NCI-H69 (cell line): ENCODE results near the gene PAPPA2.
"Not testable (repeated sequence)": the region's sequence is repeated elsewhere in the genome, so short reads cannot be mapped to it uniquely, and the experiment has no call there.

Source experiments
- DNase-seq: peaks from one replicate; lab custom pipeline; 2025; lab: John Stamatoyannopoulos, UW

The PAPPA2 gene

DNA sequence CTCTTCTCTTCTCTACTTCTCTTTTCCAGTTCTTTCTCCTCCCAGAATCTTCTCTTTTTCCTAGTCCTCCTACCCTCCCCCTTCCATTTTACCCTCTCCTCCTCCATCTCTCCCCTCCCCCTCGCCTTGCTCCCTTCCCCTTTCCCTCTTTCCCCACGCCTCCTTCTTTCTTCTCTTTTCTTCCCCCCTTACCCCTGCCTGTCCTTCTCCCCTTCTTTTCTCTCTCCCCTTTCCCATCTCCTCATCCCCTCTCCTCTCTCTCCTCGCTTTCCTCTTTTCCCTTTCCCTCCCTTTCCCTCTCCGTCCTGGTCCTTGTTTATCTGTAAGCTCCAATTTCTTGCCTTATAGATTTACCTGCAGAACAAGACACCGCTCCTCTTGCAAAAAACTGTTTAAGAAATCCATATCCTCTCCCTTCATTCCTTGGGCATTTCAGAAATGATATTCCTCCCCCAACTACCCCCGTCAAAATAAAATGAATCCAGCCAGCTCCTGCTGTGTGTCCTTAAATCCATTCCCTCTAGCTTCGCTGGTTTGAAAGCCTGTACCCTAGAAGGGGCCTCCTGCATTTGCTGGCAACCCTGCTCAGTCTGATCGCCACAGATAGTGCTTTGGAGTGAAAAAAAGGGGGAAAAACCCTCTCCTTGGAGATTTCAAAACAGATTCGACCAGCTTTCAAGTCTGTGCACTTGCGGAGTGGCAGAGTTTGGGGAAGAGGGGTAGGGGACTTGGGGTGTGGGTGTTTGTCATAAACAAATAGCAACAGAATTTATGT is 89.4 kb downstream of the PAPPA2 start:
- DNase-seq: no peak

DNA sequence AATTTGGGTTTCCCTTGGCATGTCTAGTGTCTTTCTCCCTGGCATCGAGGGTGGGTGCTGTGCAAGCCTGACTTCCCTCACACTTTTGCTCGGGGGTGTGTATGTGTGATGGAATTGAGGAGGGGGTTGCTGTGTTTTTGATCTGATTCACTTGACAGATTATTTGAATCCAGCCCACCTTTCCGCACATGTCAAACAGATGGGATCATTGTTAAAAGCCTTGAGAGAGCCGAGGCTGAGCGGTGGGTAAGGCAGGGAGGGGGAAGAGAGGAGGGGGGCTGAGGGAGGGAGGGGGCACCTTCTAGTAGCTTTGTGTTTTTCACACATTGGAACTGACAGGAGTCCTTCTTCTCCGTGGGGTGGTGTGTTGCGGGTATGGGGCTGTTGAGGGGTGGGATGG is 90.0 kb downstream of the PAPPA2 start:
- no peak for DNase-seq

DNA sequence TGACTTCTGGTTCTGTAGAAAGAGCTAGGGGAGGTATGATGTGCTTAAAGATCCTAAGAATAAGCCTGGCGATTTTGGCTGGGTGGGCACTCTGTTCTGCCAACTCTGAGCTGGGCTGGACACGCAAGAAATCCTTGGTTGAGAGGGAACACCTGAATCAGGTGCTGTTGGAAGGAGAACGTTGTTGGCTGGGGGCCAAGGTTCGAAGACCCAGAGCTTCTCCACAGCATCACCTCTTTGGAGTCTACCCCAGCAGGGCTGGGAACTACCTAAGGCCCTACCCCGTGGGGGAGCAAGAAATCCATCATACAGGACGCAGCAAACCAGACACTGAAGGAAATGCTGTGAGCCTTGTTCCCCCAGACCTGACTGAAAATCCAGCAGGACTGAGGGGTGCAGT is 93.3 kb downstream of the PAPPA2 start:
- DNase-seq: no peak

DNA sequence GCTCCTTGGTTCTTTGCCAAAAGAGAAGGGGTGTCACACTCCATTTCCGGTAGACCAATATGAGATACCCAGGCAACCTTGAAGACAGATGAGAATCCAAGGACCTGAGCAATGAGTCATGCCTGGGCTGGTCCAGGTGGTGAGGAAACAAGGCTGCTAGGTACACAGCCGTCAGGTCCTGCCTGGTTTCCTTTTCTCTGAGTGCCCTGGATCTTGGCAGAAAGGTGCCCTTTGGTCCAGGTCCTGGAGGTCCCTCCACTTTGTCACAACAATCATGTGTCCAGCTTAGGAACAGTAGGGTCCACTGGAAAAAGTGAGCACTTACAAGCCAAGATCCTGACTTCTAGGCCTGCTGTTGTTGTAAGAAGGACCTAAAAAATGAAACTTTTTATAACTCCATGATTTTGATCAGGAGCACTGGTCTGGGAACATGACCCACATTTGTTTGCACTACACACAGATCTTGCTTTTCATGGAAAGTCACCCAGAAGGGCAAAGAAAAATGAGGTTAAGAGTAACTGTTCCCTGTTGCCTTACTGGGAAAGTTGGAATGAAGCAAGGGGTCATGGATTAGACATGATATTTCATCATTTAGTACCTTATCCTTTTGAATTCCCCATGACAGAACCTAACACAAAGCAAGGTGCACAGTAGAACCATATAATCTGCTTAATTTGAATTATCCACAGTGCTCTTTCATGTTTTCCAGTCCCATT is 94.7 kb downstream of the PAPPA2 start:
- no peak for DNase-seq

DNA sequence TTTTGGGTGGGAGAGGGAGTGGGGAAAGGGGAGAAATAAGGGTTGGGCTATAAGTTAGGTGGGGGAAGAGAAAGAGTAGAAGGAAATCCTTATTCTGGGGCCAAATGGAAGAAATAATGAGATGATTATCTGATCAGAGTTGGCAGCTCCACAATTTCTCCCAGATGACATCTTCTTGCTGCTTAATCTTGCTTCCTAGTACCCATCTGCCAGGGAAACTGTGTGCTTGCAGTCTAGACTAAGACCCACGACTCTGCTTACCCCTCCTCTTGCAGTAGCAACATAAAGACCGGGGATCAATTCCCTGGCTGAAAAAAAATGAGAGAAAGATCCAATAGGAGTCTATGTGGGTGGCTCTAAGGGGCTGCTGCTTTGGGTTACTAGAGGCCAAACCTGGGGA is 95.6 kb downstream of the PAPPA2 start:
- DNase-seq: no peak

GRCh38 chr1:176559474-176559873 is 96.5 kb downstream of the PAPPA2 start:
- DNase-seq: no peak

- DNase-seq: peak; percentile 57
These were observed 96.9 kb downstream of the PAPPA2 start for GRCh38 chr1:176559878-176560277.

- no peak for DNase-seq
These were observed 97.7 kb downstream of the PAPPA2 start for GRCh38 chr1:176560681-176561080.

GRCh38 chr1:176561761-176562160 is 98.8 kb downstream of the PAPPA2 start:
- not testable (repeated sequence) for DNase-seq

- no peak for DNase-seq
These were observed 103.3 kb downstream of the PAPPA2 start for GRCh38 chr1:176566004-176566975.

GRCh38 chr1:176567190-176567794 is 104.3 kb downstream of the PAPPA2 start:
- DNase-seq: no peak

DNA sequence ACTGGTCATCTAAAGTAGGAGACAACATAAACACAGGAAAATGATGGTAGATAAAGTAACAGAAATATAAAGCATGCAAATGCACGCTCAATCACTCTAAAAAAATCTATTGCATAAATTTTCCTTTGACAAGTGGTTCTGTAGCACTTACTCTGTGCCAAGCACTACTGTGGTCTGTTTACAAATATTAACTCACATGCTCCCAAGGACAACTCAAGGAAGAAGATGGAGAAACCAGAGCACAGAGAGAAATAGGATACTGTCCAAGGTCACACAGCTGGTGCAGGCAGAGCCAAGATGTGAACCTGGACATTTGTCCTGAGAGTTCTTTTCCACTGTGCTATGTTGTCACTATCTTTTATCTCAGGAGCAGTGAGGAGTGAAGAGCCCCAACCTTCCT is 105.2 kb downstream of the PAPPA2 start:
- no peak for DNase-seq

- no peak for DNase-seq
These were observed 111.8 kb downstream of the PAPPA2 start for GRCh38 chr1:176574756-176575155.

DNA sequence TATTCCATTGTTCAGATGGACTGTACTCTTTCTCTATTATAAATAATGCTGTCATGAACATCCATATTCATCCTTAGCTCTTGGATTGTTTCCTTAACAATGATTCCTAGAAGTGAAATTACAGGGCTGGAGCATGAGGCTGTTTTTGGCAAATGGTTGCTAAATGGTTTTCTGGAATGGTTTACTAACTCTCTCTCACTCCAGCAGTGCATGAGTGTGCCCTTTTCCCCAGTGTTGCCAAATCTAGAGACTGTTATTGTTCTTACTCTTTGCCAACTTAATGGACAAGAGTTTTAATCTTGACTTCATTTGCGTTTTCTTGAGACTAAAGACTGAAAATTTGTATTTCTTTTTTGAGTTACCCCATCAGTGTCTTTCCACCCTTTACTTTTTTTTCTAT is 113.0 kb downstream of the PAPPA2 start:
- DNase-seq: no peak

DNA sequence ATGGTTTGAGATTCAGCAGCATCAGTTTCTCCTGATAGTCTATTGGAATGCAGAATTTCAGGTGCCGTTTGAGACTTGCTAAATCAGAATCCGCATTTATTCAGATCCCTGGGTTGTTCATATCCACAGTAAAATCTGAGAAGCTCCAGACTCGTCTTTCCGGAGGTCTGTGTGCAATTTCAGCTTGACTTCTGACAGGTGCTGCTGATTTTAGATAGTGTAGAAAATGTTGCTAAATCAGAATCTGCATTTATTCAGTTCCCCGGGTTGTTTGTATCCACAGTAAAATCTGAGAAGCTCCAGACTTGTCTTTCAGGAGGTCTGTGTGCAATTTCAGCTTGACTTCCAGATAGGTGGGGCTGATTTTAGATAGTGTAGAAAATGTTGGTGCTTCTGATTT is 113.7 kb downstream of the PAPPA2 start:
- DNase-seq: no peak

- no peak for DNase-seq
These were observed 114.7 kb downstream of the PAPPA2 start for GRCh38 chr1:176577646-176578197.

- no peak for DNase-seq
These were observed 116.1 kb downstream of the PAPPA2 start for GRCh38 chr1:176579087-176579486.

DNA sequence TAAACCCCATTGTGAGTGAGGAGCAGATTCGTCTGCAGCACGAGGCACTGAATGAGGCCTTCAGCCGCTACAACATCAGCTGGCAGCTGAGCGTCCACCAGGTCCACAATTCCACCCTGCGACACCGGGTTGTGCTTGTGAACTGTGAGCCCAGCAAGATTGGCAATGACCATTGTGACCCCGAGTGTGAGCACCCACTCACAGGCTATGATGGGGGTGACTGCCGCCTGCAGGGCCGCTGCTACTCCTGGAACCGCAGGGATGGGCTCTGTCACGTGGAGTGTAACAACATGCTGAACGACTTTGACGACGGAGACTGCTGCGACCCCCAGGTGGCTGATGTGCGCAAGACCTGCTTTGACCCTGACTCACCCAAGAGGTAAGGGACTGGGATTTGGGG is 132.2 kb downstream of the PAPPA2 start:
- no peak for DNase-seq

- no peak for DNase-seq
These were observed 138.4 kb downstream of the PAPPA2 start for GRCh38 chr1:176601348-176601747.

- no peak for DNase-seq
These were observed 139.5 kb downstream of the PAPPA2 start for GRCh38 chr1:176602388-176603004.

DNA sequence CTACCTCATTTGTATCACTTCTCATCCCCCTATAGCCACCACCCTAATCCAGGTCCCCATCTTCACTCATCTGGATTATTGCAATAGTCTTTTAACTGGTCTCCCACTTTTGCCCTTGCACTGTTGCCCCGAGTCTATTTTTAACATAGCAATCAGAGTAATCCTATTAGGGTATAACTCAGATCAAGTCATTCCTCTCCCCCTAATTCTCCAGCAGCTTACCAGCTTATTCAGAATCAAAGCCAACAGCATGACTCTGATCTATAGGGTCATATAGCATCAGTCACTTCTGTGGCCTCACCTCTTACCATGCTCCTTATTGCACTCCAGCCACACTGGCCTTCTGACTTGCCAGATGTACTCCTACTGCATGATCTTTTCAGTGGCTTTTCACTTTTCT is 140.7 kb downstream of the PAPPA2 start:
- no peak for DNase-seq
